Sigmoid colon (tissue), 4 donors: ENCODE measurements around the gene SLC5A12.

Experiments used
- CTCF ChIP-seq, 4 experiments: fragments of 450-650 bp in 3 of 4; fragments of 200-600 bp in 1 of 4; IDR thresholded peaks; one replicate each; pipeline ENCODE4 v1.5.1; 2016 to 2019; ENCODE audit warnings: antibody characterized with exemption in 4 of 4, mild to moderate bottlenecking in 3 of 4, moderate library complexity in 2 of 4
- EP300 ChIP-seq, 4 donors: sonication (generic); formaldehyde crosslinking; IDR thresholded peaks; one replicate each; pipeline ENCODE4 v1.6.1; 2017; ENCODE audit warnings: antibody characterized with exemption in 4 of 4

DNA sequence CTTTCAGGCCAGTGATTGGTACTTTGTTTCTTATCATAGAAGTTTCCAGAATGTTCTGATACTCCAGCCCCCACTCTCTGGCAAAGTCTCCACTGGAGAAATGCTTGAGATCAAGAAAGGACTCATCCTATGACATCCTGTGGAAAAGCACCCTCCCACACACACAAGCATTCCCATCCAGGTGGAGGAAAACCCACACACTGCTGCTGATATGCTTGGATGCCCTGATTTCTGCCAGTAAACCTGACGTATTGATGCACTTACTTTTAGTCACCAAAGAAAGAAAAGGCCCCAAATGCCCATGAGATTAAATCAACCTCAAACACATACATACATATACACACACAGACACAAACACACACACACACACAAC, 9.2 kb upstream of the SLC5A12 start:
- no peak for TF ChIP-seq CTCF (IDR thresholded peaks at IDR 0.05)
- TF ChIP-seq EP300 (IDR thresholded peaks at IDR 0.05): no peak
